Subcutaneous adipose tissue (tissue), 4 donors: Measurements from ENCODE around the gene CLCA4. TPM values are rescaled to one million over a fixed set of nuclear protein-coding genes. Genes with fewer than 3 reads are reported as not detected.

Source experiments
- total RNA-seq, 4 donors: library from RNA; depleted of rRNA; stranded (reverse); fragments of >200 nt; gene quantifications; one replicate each; pipeline ENCODE4 v1.1.0, GENCODE V29; 2016
- TF ChIP-seq, protein P1 (sequence below): fragments of 450-650 bp; IDR thresholded peaks from one replicate; pipeline ENCODE4 v1.5.1; 2016; ENCODE audit warnings: low read depth, mild to moderate bottlenecking, control low read depth, antibody characterized with exemption, moderate library complexity

The CLCA4 gene
- total RNA-seq, 4 donors from 2014 or later, result 0.65 TPM; not detected in 3

DNA sequence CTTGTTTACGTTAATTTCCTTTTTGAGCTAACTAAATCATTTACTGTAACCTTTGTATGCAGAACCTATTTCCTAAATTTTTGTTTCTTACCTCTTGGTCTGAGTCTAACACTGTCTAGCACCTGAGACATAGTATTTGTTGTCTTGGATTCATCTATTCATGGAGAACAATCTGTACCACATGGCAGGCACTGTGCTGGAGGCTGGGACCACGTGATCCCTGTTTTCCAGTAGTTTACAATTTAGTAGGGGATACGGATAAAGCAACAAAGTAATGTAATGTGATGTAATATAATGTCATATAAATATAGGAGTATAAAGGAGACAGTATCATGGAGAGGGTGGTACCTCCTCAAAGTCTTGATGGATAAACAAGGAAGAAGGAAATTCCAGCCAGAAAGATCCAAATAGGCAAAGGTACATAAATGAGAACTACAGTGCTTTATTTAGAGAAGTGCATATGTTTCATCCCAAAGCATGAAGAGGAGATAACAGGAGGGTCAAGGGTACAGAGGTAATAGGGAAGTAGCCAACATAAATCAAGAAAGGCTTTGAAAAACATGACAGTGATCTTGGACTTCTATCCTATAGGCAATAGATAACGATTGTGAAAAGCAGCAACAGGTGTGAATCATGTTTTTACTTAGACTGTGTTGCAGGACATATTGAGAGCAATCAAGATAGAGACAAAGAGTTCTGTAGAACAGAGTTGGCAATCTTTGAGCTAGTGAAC, 25.9 kb upstream of the CLCA4 start:
- TF ChIP-seq, protein P1, sequence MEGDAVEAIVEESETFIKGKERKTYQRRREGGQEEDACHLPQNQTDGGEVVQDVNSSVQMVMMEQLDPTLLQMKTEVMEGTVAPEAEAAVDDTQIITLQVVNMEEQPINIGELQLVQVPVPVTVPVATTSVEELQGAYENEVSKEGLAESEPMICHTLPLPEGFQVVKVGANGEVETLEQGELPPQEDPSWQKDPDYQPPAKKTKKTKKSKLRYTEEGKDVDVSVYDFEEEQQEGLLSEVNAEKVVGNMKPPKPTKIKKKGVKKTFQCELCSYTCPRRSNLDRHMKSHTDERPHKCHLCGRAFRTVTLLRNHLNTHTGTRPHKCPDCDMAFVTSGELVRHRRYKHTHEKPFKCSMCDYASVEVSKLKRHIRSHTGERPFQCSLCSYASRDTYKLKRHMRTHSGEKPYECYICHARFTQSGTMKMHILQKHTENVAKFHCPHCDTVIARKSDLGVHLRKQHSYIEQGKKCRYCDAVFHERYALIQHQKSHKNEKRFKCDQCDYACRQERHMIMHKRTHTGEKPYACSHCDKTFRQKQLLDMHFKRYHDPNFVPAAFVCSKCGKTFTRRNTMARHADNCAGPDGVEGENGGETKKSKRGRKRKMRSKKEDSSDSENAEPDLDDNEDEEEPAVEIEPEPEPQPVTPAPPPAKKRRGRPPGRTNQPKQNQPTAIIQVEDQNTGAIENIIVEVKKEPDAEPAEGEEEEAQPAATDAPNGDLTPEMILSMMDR, result no peak

DNA sequence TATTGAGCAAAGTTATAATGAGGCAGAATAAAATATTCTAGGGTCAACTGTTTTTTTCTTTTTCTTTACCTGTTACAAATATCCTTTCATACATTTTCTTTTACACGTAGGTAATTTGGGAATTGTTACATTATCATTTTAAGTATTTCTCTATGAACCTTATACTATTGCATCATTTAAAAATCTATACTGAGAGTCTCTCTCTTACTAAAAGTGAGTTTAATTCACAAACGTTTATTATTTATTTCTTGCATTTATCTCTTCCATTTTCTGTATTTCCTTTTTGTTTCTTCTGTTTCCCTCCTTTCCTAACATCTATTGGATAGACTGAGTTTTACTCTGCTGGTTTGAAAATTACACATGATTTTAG, 25.4 kb upstream of the CLCA4 start:
- TF ChIP-seq, protein P1, result no peak

DNA sequence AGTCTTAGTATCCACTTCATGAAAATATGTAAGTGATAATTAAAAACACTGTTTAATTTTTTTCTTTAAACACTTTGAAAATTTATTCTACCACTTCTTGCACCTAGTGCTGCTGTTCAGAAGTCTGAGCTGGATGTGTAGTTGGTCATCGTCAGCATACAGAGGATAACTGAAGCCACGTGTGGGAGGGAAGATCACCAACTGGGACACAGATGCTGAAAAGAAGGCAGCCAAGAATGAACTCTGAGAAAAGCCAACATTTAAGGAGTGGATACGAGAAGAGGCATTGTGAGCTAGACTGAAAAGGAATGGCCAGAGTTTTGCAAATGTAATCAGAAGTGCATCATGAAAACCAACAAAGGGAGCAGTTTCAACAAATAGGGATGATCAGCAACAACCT, 24.6 kb upstream of the CLCA4 start:
- TF ChIP-seq, protein P1, result no peak

DNA sequence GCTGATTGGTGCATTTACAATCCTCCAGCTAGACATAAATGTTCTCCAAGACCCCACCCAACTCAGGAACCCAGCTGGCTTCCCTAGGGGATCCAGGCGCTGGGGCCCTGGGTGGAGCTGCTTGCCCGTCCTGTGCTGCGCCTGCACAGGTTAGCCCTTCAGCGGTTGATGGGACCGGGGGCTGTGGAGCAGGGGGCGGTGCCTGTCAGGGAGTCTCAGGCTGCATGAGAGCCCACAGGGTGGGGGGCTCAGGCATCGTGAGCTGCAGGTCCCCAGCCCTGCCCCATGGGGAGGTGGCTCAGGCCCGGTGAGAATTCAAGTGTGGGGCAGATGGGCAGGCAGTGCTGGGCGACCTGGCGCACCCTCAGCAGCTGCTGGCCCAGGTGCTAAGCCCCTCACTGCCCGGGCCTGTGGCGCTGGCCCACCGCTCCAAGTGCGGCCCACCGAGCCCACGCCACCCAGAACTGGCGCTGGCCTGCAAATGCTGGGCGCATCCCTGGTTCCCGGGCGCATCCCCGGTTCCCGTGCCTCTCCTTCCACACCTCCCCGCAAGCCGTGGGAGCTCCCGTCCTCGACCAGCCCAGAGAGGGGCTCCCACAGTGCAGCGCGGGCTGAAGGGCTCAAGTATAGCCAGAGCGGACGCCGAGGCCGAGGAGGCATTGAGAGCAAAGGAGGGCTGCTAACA, 23.1 kb upstream of the CLCA4 start:
- TF ChIP-seq, protein P1, result no peak

GRCh38 chr1:86527306-86527705, 19.6 kb upstream of the CLCA4 start:
- TF ChIP-seq, protein P1, result no peak

- TF ChIP-seq, protein P1, result no peak
Observed at GRCh38 chr1:86530211-86530845, 16.6 kb upstream of the CLCA4 start.
